KOPT-K1 (cell line): ENCODE results near the gene LACC1.

Experiments used
- H3K27ac ChIP-seq: fragments of 200-600 bp; sonication (generic); 2 replicates; pipeline ENCODE4 v1.5.1; 2016; ENCODE audit warnings: antibody characterized with exemption, mild to moderate bottlenecking, low read depth, low read length; ENCODE audit not compliant: poor library complexity, severe bottlenecking
- H3K36me3 ChIP-seq: fragments of 200-600 bp; sonication (generic); 2 replicates; pipeline ENCODE4 v1.5.1; 2017; ENCODE audit warnings: antibody characterized with exemption, mild to moderate bottlenecking, low read length, moderate library complexity; ENCODE audit not compliant: insufficient read depth
- H3K9me3 ChIP-seq: fragments of 200-600 bp; sonication (generic); 2 replicates; pipeline ENCODE4 v1.5.1; 2017; ENCODE audit warnings: antibody characterized with exemption, low read length, mild to moderate bottlenecking; ENCODE audit not compliant: insufficient read depth, poor library complexity, severe bottlenecking

Gene LACC1

DNA sequence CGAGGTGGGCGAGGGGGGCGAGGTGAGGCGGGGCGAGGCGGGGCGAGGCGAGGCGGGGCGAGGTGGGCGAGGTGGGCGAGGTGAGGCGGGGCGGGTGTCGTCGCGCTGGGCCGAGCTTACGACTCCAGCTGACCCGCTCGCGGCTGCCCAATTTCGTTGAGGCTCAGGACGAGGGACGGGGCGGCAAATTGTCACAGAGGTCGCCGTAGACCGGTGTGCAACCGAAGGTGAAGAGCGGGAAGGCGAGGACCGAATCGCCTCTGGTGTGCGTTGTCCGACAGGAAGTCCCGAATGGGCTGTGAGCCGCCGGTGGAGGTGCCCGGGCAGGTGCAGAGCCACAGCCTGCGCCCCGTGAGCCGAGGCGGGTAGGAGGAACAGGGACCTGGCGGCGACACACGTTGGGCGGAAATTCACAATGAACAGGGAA is at the start of gene LACC1:
LACC1 (plus strand) TSS at position 150 of the 427 bp plus-strand sequence. CDS start 1,082 bp downstream, outside the sequence.
- Histone ChIP-seq H3K36me3 (no peaks in the 10 kb centered on the region), H3K9me3 (no peaks in the 10 kb centered on the region), H3K27ac (no peak within 1 kb of the TSS)

GRCh38 chr13:43830497-43830881 is 49.2 kb upstream of the LACC1 start:
- H3K9me3 ChIP-seq: no peaks in the 10 kb centered on the region
- no peaks in the 10 kb centered on the region for H3K36me3 ChIP-seq
- no peak overlapping the region for H3K27ac ChIP-seq

DNA sequence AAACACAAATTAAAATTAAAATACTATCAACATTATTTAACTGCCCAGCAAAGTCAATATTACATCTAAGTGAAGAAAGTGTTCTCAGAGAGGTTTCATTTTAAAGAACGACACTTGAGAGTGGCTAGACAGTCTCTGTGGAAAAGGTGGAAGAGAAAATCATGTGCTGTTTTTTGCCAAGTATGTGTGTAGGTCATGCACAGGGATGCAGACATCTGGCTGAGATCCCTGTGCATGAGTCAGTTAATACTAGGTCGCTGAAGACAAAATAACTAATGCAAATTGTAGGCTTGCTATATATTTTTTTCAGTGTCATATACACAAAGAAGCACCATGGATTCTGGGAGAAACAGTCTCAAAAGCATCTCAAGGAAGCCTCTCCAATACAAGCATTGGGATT is 48.6 kb upstream of the LACC1 start:
- Histone ChIP-seq H3K36me3 (no peaks in the 10 kb centered on the region), H3K9me3 (no peaks in the 10 kb centered on the region), H3K27ac (no peak overlapping the region)

DNA sequence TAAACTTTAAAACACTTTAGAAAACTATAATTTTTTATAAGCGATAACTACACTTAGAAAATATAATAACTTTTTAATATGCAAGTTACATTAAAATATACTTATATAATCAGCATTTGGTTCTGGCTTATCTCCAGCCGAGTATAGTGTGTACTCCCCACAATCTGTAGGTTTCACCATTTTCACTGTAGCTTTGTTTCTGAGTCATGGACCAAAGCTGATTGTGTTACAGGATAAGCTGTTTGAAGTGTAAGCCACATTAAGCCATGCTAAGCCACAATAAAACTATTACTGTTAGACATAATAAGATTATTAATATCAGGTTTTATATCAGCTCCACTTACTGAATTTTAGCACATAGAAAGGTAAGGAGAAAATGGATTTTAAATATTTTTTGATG is 44.0 kb upstream of the LACC1 start:
- H3K27ac ChIP-seq: no peak overlapping the region
- no peaks in the 10 kb centered on the region for H3K9me3 ChIP-seq
- H3K36me3 ChIP-seq: no peaks in the 10 kb centered on the region

- H3K27ac ChIP-seq: no peak overlapping the region
- H3K36me3 ChIP-seq: no peaks in the 10 kb centered on the region
- H3K9me3 ChIP-seq: no peaks in the 10 kb centered on the region
These were observed 40.8 kb upstream of the LACC1 start for GRCh38 chr13:43838909-43839308.

DNA sequence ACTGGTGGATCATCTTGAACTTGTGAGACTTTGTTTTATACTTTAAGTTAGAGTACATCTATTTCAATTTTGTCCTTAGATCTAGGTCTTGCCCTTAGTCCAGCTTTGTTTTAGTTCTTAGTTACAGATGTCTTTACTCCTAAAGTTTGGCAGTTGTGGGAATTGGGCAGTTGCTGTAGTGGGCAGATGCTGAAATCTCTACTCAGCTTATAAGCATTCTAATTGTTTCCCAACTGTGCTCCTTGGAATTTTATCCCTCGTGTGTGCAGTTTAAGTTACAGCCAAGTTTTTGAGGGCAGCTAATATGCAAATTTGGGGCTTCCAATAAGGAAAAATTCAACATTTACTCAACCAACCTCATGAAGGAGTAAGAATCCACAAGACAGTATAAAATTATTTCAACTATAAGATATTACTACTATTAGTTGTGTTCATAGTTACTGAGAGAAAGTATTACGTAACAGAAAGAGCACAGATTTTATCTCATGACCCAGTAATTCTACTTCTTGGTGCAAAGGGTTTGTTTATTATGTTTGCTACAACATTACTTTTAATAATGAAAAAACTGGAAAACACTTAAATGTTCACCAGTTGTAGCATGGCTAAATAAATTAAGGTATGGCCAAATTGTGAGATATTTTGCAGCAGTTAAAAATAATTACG is 33.1 kb upstream of the LACC1 start:
- peaks cover 16% of the 10 kb centered on the region for H3K9me3 ChIP-seq
- no peak overlapping the region for H3K27ac ChIP-seq
- H3K36me3 ChIP-seq: no peaks in the 10 kb centered on the region

DNA sequence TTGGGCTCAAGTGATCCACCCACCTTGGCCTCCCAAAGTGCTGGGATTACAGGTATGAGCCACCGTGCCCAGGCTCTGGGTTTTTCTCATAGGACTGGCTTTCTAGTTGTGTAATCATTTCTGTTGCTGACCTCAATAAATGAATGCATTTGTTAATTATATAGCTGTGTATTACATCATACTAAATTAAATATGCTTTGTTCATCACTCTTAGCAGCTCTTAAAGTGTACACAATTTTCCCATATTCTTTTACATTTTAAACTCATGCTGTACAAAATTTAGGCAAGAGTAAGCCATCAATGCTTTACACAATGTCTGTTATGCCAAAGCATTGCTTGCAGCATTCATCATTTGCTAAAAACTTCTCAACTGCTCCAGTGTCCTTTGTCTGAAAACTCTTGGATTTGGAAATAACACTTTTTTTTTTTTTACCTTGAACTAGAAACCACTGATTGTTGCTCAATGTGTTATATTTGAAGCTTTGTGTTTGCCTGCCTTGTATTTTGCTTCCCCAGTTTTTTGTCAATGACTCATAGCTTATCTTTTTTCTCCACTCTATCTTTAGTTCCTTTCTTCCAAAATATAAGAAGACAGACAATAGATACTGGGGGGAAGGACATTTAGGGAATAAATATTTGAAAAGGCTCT is 31.6 kb upstream of the LACC1 start:
- Histone ChIP-seq H3K9me3 (peaks cover 30% of the 10 kb centered on the region), H3K36me3 (no peaks in the 10 kb centered on the region), H3K27ac (no peak overlapping the region)

GRCh38 chr13:43850873-43851272 is 28.8 kb upstream of the LACC1 start:
- no peak overlapping the region for H3K27ac ChIP-seq
- no peaks in the 10 kb centered on the region for H3K36me3 ChIP-seq

GRCh38 chr13:43852923-43853404 is 26.7 kb upstream of the LACC1 start:
- Histone ChIP-seq H3K9me3 (peaks cover 34% of the 10 kb centered on the region), H3K36me3 (no peaks in the 10 kb centered on the region), H3K27ac (no peak overlapping the region)

More at GRCh38 chr13:43850873-43851272, 28.8 kb upstream of the LACC1 start:
- H3K9me3 ChIP-seq: peaks cover 34% of the 10 kb centered on the region

DNA sequence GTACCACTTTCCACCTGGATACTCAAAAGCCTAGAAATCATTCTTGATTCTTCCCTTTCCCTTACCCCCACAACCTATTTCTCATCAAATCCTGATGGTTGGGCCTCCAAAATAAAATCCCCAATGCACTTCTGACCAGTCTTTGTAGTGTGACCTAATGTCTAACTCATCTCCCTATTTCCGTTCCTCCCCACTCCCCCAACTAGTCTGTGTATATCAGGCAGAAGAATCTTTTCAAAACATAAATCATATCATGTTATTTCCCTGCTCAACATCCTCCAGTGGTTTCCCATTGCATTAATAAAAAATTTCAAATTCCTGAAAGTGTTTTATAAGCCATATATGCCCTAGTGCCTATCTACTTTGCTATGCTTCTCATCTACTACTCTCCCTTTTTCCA is 17.8 kb upstream of the LACC1 start:
- Histone ChIP-seq H3K27ac (no peak overlapping the region), H3K9me3 (no peaks in the 10 kb centered on the region), H3K36me3 (no peaks in the 10 kb centered on the region)

DNA sequence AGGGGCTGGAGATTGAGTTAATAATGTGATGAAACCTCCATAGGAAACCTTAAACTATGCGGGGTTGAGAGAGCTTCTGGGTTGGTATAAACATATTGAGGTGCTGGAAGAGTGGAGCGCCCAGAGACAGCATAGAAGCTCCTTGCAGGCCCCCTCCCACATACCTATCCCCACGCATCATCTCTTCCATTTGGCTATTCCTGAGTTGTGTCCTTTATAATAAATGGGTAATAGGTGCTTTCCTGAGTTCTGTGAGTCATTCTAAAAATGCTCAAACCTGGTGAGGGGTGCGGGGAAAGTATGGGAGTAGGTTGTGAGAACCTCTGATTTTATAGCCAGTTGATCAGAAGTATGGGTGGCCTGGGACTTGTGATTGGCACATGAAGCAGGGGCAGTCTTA is 14.8 kb upstream of the LACC1 start:
- no peaks in the 10 kb centered on the region for H3K9me3 ChIP-seq
- H3K27ac ChIP-seq: no peak overlapping the region
- no peaks in the 10 kb centered on the region for H3K36me3 ChIP-seq

DNA sequence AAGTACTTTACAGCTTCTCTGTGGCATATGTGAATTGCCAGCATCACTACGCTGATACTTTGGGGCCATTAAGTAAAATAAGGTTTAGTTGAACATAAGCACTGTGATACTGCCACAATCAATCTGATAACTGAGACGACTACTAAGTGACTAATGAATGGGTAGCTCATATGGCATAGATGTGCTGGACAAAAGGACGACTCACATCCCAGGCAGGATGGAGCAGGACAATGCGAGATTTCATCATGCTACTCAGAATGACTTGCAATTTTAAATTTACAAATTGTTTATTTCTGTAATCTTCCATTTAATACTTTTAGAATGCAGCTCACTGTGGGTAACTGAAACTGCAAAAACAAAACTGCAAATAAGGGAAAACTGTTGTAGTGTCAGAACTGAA is 13.8 kb upstream of the LACC1 start:
- no peak overlapping the region for H3K27ac ChIP-seq
- no peaks in the 10 kb centered on the region for H3K9me3 ChIP-seq
- H3K36me3 ChIP-seq: no peaks in the 10 kb centered on the region

GRCh38 chr13:43872181-43872580 is 7.5 kb upstream of the LACC1 start:
- no peaks in the 10 kb centered on the region for H3K36me3 ChIP-seq
- H3K27ac ChIP-seq: no peak overlapping the region
- H3K9me3 ChIP-seq: no peaks in the 10 kb centered on the region

- Histone ChIP-seq H3K27ac (no peak overlapping the region), H3K9me3 (no peaks in the 10 kb centered on the region), H3K36me3 (no peaks in the 10 kb centered on the region)
These were observed 5.1 kb upstream of the LACC1 start for GRCh38 chr13:43874504-43875092.

DNA sequence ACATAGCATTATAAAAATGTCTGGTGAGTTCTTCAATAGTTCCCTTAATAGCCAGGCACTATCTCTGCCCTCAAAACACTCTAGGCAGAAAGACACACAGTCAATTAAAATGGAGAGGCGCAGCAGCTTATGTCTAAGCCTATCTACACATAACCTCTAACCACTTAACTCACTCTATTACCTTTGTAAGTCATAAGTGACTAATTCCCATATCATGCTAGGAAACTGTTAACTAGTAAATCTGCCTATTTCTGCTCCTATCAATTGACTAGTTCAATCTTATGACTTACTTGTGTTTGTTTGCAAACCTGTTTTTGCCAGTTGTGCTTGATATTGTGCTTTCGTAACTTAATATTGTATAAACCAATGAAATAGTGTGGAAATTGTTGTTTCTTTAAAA is 3.3 kb upstream of the LACC1 start:
- H3K36me3 ChIP-seq: no peaks in the 10 kb centered on the region

More for the DNA sequence above, 3.3 kb upstream of the LACC1 start:
- no peaks in the 10 kb centered on the region for H3K9me3 ChIP-seq
- no peak overlapping the region for H3K27ac ChIP-seq
